Keratinocyte (primary cell): ENCODE measurements around the gene GIPC1. TPM values are rescaled to one million over a fixed set of nuclear protein-coding genes. Genes with fewer than 3 reads are reported as not detected.
"Not testable (repeated sequence)": the region's sequence is repeated elsewhere in the genome, so short reads cannot be mapped to it uniquely, and the experiment has no call there.

Experiments
- DNase-seq: peaks from one replicate; pipeline ENCODE4 v3.0.0-alpha.2; 2011; ENCODE audit warnings: low read depth, missing footprints, low spot score
- FAIRE-seq: peaks from 2 replicates; lab custom pipeline; 2011; peaks lifted over from hg19 to GRCh38; lab: Jason Lieb, UNC
- H2AFZ ChIP-seq: 2 replicates; pipeline ENCODE4 v1.6.0; 2012; ENCODE audit warnings: low read length, control low read depth, inconsistent platforms; ENCODE audit not compliant: control insufficient read depth
- H3K27ac ChIP-seq: 2 replicates; pipeline ENCODE4 v1.5.1; 2011; ENCODE audit warnings: low read length; ENCODE audit not compliant: control insufficient read depth, insufficient read depth
- H3K27me3 ChIP-seq: 3 replicates; pipeline ENCODE4 v1.6.0; 2011; ENCODE audit warnings: low read length; ENCODE audit not compliant: control insufficient read depth, insufficient read depth; ENCODE audit errors: extremely low read depth
- H3K36me3 ChIP-seq, 2 experiments: 2 replicates in 1 of 2; 3 replicates in 1 of 2; pipeline ENCODE4 v1.5.1; 2011; ENCODE audit warnings: low read length in 2 of 2, mild to moderate bottlenecking in 1 of 2; ENCODE audit not compliant: control insufficient read depth in 2 of 2, insufficient read depth in 2 of 2; ENCODE audit errors: extremely low read depth in 1 of 2
- H3K4me1 ChIP-seq: 3 replicates; pipeline ENCODE4 v1.5.1; 2011; ENCODE audit warnings: low read length; ENCODE audit not compliant: control insufficient read depth, insufficient read depth; ENCODE audit errors: extremely low read depth
- H3K4me2 ChIP-seq: 3 replicates; pipeline ENCODE4 v1.6.0; 2011; ENCODE audit warnings: low read depth, low read length; ENCODE audit not compliant: control insufficient read depth, insufficient read depth; ENCODE audit errors: extremely low read depth
- H3K4me3 ChIP-seq, 3 experiments: fragments of 200-600 bp in 1 of 3; sonication (generic) in 1 of 3; 2 replicates in 2 of 3; 3 replicates in 1 of 3; pipeline ENCODE4 v1.5.1; 2011 to 2016; ENCODE audit warnings: low read length in 3 of 3, mild to moderate bottlenecking in 3 of 3, control low read depth in 2 of 3, inconsistent platforms in 1 of 3, low read depth in 1 of 3, mixed read lengths in 1 of 3, mixed run types in 1 of 3, moderate library complexity in 1 of 3; ENCODE audit not compliant: control insufficient read depth in 2 of 3, insufficient read depth in 2 of 3; ENCODE audit errors: extremely low read depth in 1 of 3
- H3K79me2 ChIP-seq: 2 replicates; pipeline ENCODE4 v1.6.0; 2012; ENCODE audit warnings: low read length; ENCODE audit not compliant: control insufficient read depth, insufficient read depth
- H3K9ac ChIP-seq: 3 replicates; pipeline ENCODE4 v1.6.0; 2011; ENCODE audit warnings: low read length; ENCODE audit not compliant: control insufficient read depth, insufficient read depth; ENCODE audit errors: extremely low read depth
- H3K9me1 ChIP-seq: 3 replicates; pipeline ENCODE4 v1.6.0; 2011; ENCODE audit warnings: low read length; ENCODE audit not compliant: control insufficient read depth, insufficient read depth; ENCODE audit errors: extremely low read depth
- H3K9me3 ChIP-seq: 2 replicates; pipeline ENCODE4 v1.5.1; 2012; ENCODE audit warnings: low read depth, low read length; ENCODE audit not compliant: control insufficient read depth
- H4K20me1 ChIP-seq: 3 replicates; pipeline ENCODE4 v1.6.0; 2011; ENCODE audit warnings: low read length; ENCODE audit not compliant: control insufficient read depth, insufficient read depth; ENCODE audit errors: extremely low read depth
- EZH2 ChIP-seq: IDR thresholded peaks from one replicate; pipeline ENCODE4 v1.6.1; 2012; ENCODE audit warnings: inconsistent platforms, mild to moderate bottlenecking, low read length, moderate library complexity
- dilution Hi-C: fragments of 300-500 bp; cut with MboI; formaldehyde crosslinking; loops from one replicate; pipeline ENCODE4 v1.7.0; 2020; ENCODE audit warnings: low sequenced_read_pairs; ENCODE audit not compliant: extremely low pct_ligation_motif_present
- polyA plus RNA-seq, 5 experiments: library from polyadenylated mRNA; depleted of rRNA in 3 of 5; stranded (reverse) in 3 of 5; stranded (forward) in 1 of 5; unstranded in 1 of 5; fragments of >200 nt; gene quantifications; 1 replicate in 1 of 5; 2 replicates in 3 of 5; 3 replicates in 1 of 5; pipeline versions ENCODE4 v1.2.1 to v1.2.3, GENCODE V29; 2011 to 2012; ENCODE audit warnings: missing spikeins in 2 of 5, low read depth in 1 of 5, low replicate concordance in 1 of 5
- TF ChIP-seq, protein P1 (sequence below), 3 experiments: IDR thresholded peaks in 1 of 3; conservative IDR thresholded peaks in 1 of 3; optimal IDR thresholded peaks in 1 of 3; 2 replicates in 2 of 3; 3 replicates in 1 of 3; pipeline versions ENCODE3 to v1.5.1; 2011; ENCODE audit warnings: low read length in 3 of 3, mild to moderate bottlenecking in 3 of 3, moderate library complexity in 2 of 3, control low read depth in 1 of 3, inconsistent platforms in 1 of 3; ENCODE audit not compliant: insufficient read depth in 2 of 3; ENCODE audit errors: extremely low read depth in 1 of 3

Gene GIPC1
- polyA plus RNA-seq, 1 donor (not counting 4 experiments of a cell fraction or from before 2014, with no cell fraction given), result 166 TPM

DNA sequence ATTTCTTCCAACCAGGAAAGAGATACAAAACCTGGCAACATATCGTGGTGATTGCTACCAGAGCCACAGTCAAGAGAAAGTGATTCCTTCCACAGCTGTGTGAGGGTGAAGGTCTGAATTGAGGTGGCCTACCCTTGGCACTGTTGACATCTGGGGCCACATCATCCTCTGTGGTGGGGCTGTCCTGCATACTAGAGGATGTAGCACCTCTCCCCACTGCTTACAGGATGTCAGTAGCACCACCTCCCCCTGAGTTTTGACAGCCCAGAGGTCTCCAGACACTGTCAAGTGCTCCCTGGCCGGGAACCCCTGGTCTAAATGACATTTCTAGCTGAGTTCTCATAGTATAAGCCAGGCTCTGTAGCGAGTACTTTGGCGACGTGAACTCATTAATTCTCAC is 36.2 kb downstream of the GIPC1 start:
- H3K9me3 ChIP-seq, result no peaks in the 10 kb centered on the region
- TF ChIP-seq, protein P1, sequence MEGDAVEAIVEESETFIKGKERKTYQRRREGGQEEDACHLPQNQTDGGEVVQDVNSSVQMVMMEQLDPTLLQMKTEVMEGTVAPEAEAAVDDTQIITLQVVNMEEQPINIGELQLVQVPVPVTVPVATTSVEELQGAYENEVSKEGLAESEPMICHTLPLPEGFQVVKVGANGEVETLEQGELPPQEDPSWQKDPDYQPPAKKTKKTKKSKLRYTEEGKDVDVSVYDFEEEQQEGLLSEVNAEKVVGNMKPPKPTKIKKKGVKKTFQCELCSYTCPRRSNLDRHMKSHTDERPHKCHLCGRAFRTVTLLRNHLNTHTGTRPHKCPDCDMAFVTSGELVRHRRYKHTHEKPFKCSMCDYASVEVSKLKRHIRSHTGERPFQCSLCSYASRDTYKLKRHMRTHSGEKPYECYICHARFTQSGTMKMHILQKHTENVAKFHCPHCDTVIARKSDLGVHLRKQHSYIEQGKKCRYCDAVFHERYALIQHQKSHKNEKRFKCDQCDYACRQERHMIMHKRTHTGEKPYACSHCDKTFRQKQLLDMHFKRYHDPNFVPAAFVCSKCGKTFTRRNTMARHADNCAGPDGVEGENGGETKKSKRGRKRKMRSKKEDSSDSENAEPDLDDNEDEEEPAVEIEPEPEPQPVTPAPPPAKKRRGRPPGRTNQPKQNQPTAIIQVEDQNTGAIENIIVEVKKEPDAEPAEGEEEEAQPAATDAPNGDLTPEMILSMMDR (optimal IDR thresholded peaks at IDR 0.05 in 1 of 3, IDR thresholded peaks at IDR 0.05 in 1 of 3, conservative IDR thresholded peaks at IDR 0.05 in 1 of 3; ENCODE audit: extremely low read depth in 1 of 3, insufficient read depth in 2 of 3, low read length in 3 of 3), result no peak
- TF ChIP-seq EZH2, result no peak
- H3K4me3 ChIP-seq, result no peak overlapping the region
- no peaks in the 10 kb centered on the region for H3K79me2 ChIP-seq
- dilution Hi-C loops, result no loop called here
- FAIRE-seq, result no peak
- no peak overlapping the region for H3K27ac ChIP-seq
- no peaks in the 10 kb centered on the region for H3K36me3 ChIP-seq
- no peak overlapping the region for H3K4me2 ChIP-seq
- H4K20me1 ChIP-seq, result no peaks in the 10 kb centered on the region
- H3K27me3 ChIP-seq, result no peaks in the 10 kb centered on the region
- H2AFZ ChIP-seq, result no peak overlapping the region
- no peaks in the 10 kb centered on the region for H3K9me1 ChIP-seq
- H3K9ac ChIP-seq, result no peak overlapping the region
- no peaks in the 10 kb centered on the region for H3K4me1 ChIP-seq
- DNase-seq, result no peak

DNA sequence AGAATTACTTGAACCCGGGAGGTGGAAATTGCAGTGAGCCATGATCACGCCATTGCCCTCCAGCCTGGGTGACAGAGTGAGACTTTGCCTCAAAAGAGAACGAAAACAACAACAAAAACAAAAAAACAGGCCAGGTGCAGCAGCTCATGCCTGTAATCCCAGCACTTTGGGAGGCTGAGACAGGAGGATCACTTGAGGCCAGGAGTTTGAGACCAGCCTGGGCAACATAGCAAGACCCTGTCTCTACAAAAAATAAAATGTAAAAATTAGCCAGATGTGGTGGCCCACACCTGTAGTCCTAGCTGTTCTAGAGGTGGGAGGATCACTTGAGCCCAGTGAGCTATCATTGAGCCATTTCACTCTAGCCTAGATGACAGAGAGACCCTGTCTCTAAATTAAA is 43.6 kb downstream of the GIPC1 start:
- H3K4me2 ChIP-seq, dilution Hi-C loops, H3K36me3 ChIP-seq, H3K9me1 ChIP-seq, H3K4me1 ChIP-seq, H3K4me3 ChIP-seq, H2AFZ ChIP-seq, H4K20me1 ChIP-seq, DNase-seq, H3K9ac ChIP-seq, H3K79me2 ChIP-seq, H3K27ac ChIP-seq, FAIRE-seq, H3K27me3 ChIP-seq, H3K9me3 ChIP-seq: not testable (repeated sequence)

DNA sequence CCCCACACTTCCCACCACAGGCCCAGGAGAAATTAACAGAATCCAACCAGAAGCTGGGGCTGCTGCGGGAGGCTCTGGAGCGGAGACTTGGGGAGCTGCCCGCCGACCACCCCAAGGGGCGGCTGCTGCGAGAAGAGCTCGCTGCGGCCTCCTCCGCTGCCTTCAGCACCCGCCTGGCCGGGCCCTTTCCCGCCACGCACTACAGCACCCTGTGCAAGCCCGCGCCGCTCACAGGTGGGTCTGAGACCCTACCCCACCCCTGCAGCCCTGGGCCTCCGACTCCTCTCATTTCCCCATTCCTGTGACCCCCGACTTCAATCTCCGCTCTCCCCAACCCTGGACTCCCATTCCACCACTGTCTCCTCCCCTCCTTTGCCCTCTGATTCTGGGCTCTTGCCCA is 45.1 kb downstream of the GIPC1 start:
- no peak overlapping the region for H3K4me2 ChIP-seq
- H3K9me3 ChIP-seq, result no peaks in the 10 kb centered on the region
- no peak overlapping the region for H3K9ac ChIP-seq
- H4K20me1 ChIP-seq, result no peaks in the 10 kb centered on the region
- no peaks in the 10 kb centered on the region for H3K9me1 ChIP-seq
- H3K4me1 ChIP-seq, result no peaks in the 10 kb centered on the region
- no peak for FAIRE-seq
- no peaks in the 10 kb centered on the region for H3K36me3 ChIP-seq
- no peaks in the 10 kb centered on the region for H3K27me3 ChIP-seq
- no peak overlapping the region for H3K27ac ChIP-seq
- TF ChIP-seq, protein P1 (optimal IDR thresholded peaks at IDR 0.05 in 1 of 3, IDR thresholded peaks at IDR 0.05 in 1 of 3, conservative IDR thresholded peaks at IDR 0.05 in 1 of 3; ENCODE audit: extremely low read depth in 1 of 3, insufficient read depth in 2 of 3, low read length in 3 of 3), result no peak
- TF ChIP-seq EZH2, result no peak
- dilution Hi-C loops, result no loop called here
- H3K79me2 ChIP-seq, result no peaks in the 10 kb centered on the region
- H3K4me3 ChIP-seq, result no peak overlapping the region
- DNase-seq, result no peak
- no peak overlapping the region for H2AFZ ChIP-seq
